ENCODE measurements around the gene MAML1.

MAML1 gene

GRCh38 chr5:179821298-179822058, 88.9 kb downstream of the MAML1 start:
- H3K27ac Mint-ChIP-seq: peak overlapping the region; percentile 93
- H3K4me1 Mint-ChIP-seq (ENCODE audit: low read depth): peaks cover 36% of the 10 kb centered on the region
- peaks cover 37% of the 10 kb centered on the region for H3K36me3 Mint-ChIP-seq (ENCODE audit: low read depth)
- H3K27me3 Mint-ChIP-seq (ENCODE audit: low read depth): no peaks in the 10 kb centered on the region
- H3K4me3 Mint-ChIP-seq: peak overlapping the region; percentile 89
- no peaks in the 10 kb centered on the region for H3K9me3 Mint-ChIP-seq

GRCh38 chr5:179822059-179822432, 89.4 kb downstream of the MAML1 start:
- Mint-ChIP-seq H3K27ac (peak overlapping the region; percentile 93), H3K27me3 (ENCODE audit: low read depth) (no peaks in the 10 kb centered on the region), H3K4me3 (peak overlapping the region; percentile 89), H3K4me1 (ENCODE audit: low read depth) (peaks cover 39% of the 10 kb centered on the region), H3K36me3 (ENCODE audit: low read depth) (peaks cover 42% of the 10 kb centered on the region), H3K9me3 (no peaks in the 10 kb centered on the region)

- Mint-ChIP-seq H3K4me1 (ENCODE audit: low read depth) (peaks cover 41% of the 10 kb centered on the region), H3K36me3 (ENCODE audit: low read depth) (peaks cover 44% of the 10 kb centered on the region), H3K4me3 (peak overlapping the region; percentile 89), H3K9me3 (no peaks in the 10 kb centered on the region), H3K27me3 (ENCODE audit: low read depth) (no peaks in the 10 kb centered on the region), H3K27ac (peak overlapping the region; percentile 93)
Measured at GRCh38 chr5:179822444-179822990, 89.9 kb downstream of the MAML1 start.

- H3K27me3 Mint-ChIP-seq (ENCODE audit: low read depth): no peaks in the 10 kb centered on the region
- H3K9me3 Mint-ChIP-seq: no peaks in the 10 kb centered on the region
- H3K4me3 Mint-ChIP-seq: no peak overlapping the region
- peaks cover 56% of the 10 kb centered on the region for H3K36me3 Mint-ChIP-seq (ENCODE audit: low read depth)
- peaks cover 40% of the 10 kb centered on the region for H3K4me1 Mint-ChIP-seq (ENCODE audit: low read depth)
- H3K27ac Mint-ChIP-seq: no peak overlapping the region
Measured at GRCh38 chr5:179823937-179824744, 91.5 kb downstream of the MAML1 start.

GRCh38 chr5:179824745-179825112, 92.1 kb downstream of the MAML1 start:
- H3K27me3 Mint-ChIP-seq (ENCODE audit: low read depth): no peaks in the 10 kb centered on the region
- H3K36me3 Mint-ChIP-seq (ENCODE audit: low read depth): peaks cover 58% of the 10 kb centered on the region
- H3K4me3 Mint-ChIP-seq: no peak overlapping the region
- peaks cover 38% of the 10 kb centered on the region for H3K4me1 Mint-ChIP-seq (ENCODE audit: low read depth)
- H3K9me3 Mint-ChIP-seq: no peaks in the 10 kb centered on the region
- no peak overlapping the region for H3K27ac Mint-ChIP-seq

GRCh38 chr5:179825655-179826182, 93.1 kb downstream of the MAML1 start:
- H3K4me3 Mint-ChIP-seq: no peak overlapping the region
- H3K27me3 Mint-ChIP-seq (ENCODE audit: low read depth): no peaks in the 10 kb centered on the region
- no peaks in the 10 kb centered on the region for H3K9me3 Mint-ChIP-seq
- peaks cover 65% of the 10 kb centered on the region for H3K36me3 Mint-ChIP-seq (ENCODE audit: low read depth)
- H3K4me1 Mint-ChIP-seq (ENCODE audit: low read depth): peaks cover 33% of the 10 kb centered on the region
- no peak overlapping the region for H3K27ac Mint-ChIP-seq
